Esophagus muscularis mucosa (tissue), 4 donors: ENCODE data around the gene FNIP1. TPM values are rescaled to one million over a fixed set of nuclear protein-coding genes. Genes with fewer than 3 reads are reported as not detected.

Experiments used
- DNase-seq: peaks from one replicate; pipeline ENCODE4 v3.0.0-alpha.2; 2017; ENCODE audit errors: extremely low spot score
- H3K27ac ChIP-seq, 4 donors: fragments of 200-600 bp; sonication (generic); replicated peaks in 1 of 4; 1 replicate in 3 of 4; 2 replicates in 1 of 4; pipeline ENCODE4 v1.5.1; 2016 to 2019; ENCODE audit warnings: mild to moderate bottlenecking in 1 of 4
- H3K27me3 ChIP-seq, 4 donors: fragments of 200-600 bp; sonication (generic); one replicate each; pipeline versions ENCODE4 v1.5.1 to v1.6.0; 2016 to 2019
- H3K36me3 ChIP-seq, 4 donors: fragments of 200-600 bp; sonication (generic); one replicate each; pipeline ENCODE4 v1.5.1; 2016 to 2019
- H3K4me1 ChIP-seq, 4 donors: fragments of 200-600 bp; sonication (generic); one replicate each; pipeline ENCODE4 v1.5.1; 2016 to 2019
- H3K4me3 ChIP-seq, 4 donors: fragments of 200-600 bp; sonication (generic); 1 replicate in 2 of 4; 2 replicates in 2 of 4; pipeline ENCODE4 v1.5.1; 2016 to 2019; ENCODE audit warnings: mild to moderate bottlenecking in 4 of 4, moderate library complexity in 1 of 4
- H3K9me3 ChIP-seq, 4 donors: fragments of 200-600 bp; sonication (generic); 1 replicate in 3 of 4; 2 replicates in 1 of 4; pipeline ENCODE4 v1.5.1; 2016 to 2019
- CTCF ChIP-seq, 3 experiments: fragments of 200-600 bp in 2 of 3; fragments of 450-650 bp in 1 of 3; sonication (generic) in 2 of 3; IDR thresholded peaks; one replicate each; pipeline ENCODE4 v1.5.1; 2017 to 2019; ENCODE audit warnings: antibody characterized with exemption in 3 of 3, mild to moderate bottlenecking in 2 of 3, moderate library complexity in 1 of 3
- EP300 ChIP-seq: sonication (generic); formaldehyde crosslinking; IDR thresholded peaks from one replicate; pipeline ENCODE4 v1.6.1; 2017; ENCODE audit warnings: antibody characterized with exemption
- POLR2A ChIP-seq: fragments of 450-650 bp; IDR thresholded peaks from one replicate; pipeline ENCODE4 v1.6.1; 2017; ENCODE audit warnings: antibody characterized with exemption, moderate library complexity, mild to moderate bottlenecking, low read depth
- POLR2AphosphoS5 ChIP-seq, 2 donors: sonication (generic); formaldehyde crosslinking; IDR thresholded peaks; one replicate each; pipeline ENCODE4 v1.6.1; 2017; ENCODE audit warnings: antibody characterized with exemption in 2 of 2
- WGBS: methylation state at CpG from one replicate; pipeline ENCODE4 v1.1.5; 2018; 5-methylcytosine and 5-hydroxymethylcytosine counted together
- intact Hi-C: fragments of 100-400 bp; cut with DNase I; formaldehyde crosslinking; loops from one replicate; pipeline ENCODE4 v1.15.1; 2023
- total RNA-seq, 4 donors: library from RNA; depleted of rRNA; stranded (reverse); fragments of >200 nt; gene quantifications; one replicate each; pipeline versions ENCODE4 v1.1.0 to v1.2.1, GENCODE V29; 2016

Gene FNIP1
- total RNA-seq, 4 donors from 2014 or later = 36.6 to 52.7 (median 50.1) TPM

GRCh38 chr5:131634996-131635683 lies 161.7 kb downstream of the FNIP1 start, which contains the start of gene RAPGEF6:
RAPGEF6 (minus strand) TSS chr5:131635229; CDS start chr5:131635030, 199 bp downstream.
- H3K36me3 ChIP-seq = no peaks in the 10 kb centered on the region
- 2% methylated on average over 28 of the region's 55 CpGs for WGBS
- peak within 1 kb of the TSS; percentile 92 to 98 (median 97) for H3K27ac ChIP-seq
- DNase-seq = peak; percentile 99
- no peaks in the 10 kb centered on the region for H3K27me3 ChIP-seq
- TF ChIP-seq POLR2A = peak; percentile 57
- no peak for TF ChIP-seq EP300
- TF ChIP-seq POLR2AphosphoS5 (IDR thresholded peaks at IDR 0.05) = peak; percentile 97
- H3K4me1 ChIP-seq = peaks cover 19 to 50% (median 47%) of the 10 kb centered on the region in 4 donors
- no peaks in the 10 kb centered on the region for H3K9me3 ChIP-seq
- H3K4me3 ChIP-seq = peak within 1 kb of the TSS; percentile 69 to 79 (median 74)
- intact Hi-C loops = loop anchor here (5.0 kb wide), 2 partner anchors 37 to 162 kb away; partner anchors contain the start of gene FNIP1

- peaks cover 19 to 55% (median 50%) of the 10 kb centered on the region in 4 donors for H3K4me1 ChIP-seq
- no peaks in the 10 kb centered on the region for H3K9me3 ChIP-seq
- TF ChIP-seq CTCF (IDR thresholded peaks at IDR 0.05) = no peak
- TF ChIP-seq EP300 = no peak
- no peak for TF ChIP-seq POLR2A
- TF ChIP-seq POLR2AphosphoS5 (IDR thresholded peaks at IDR 0.05) = no peak
- 2% methylated on average over 18 of the region's 21 CpGs for WGBS
- intact Hi-C loops = loop anchor here (5.0 kb wide), 1 partner anchor 163 kb away; the partner anchor contains the start of gene FNIP1
- H3K36me3 ChIP-seq = no peaks in the 10 kb centered on the region
- H3K27me3 ChIP-seq = no peaks in the 10 kb centered on the region
- peak overlapping the region; percentile 69 to 79 (median 74) for H3K4me3 ChIP-seq
- DNase-seq = peak; percentile 94
- H3K27ac ChIP-seq = peak overlapping the region; percentile 92 to 98 (median 97)
Observed at GRCh38 chr5:131634666-131634995, 162.2 kb downstream of the FNIP1 start.

GRCh38 chr5:131634238-131634637 lies 162.6 kb downstream of the FNIP1 start:
- Histone ChIP-seq H3K4me1 (peaks cover 19 to 59% (median 50%) of the 10 kb centered on the region in 4 donors), H3K27ac (peak overlapping the region; percentile 92 to 98 (median 97)), H3K36me3 (no peaks in the 10 kb centered on the region), H3K9me3 (no peaks in the 10 kb centered on the region), H3K4me3 (peak overlapping the region; percentile 69 to 79 (median 74)), H3K27me3 (no peaks in the 10 kb centered on the region)
- intact Hi-C loops = loop anchor here (5.0 kb wide), 1 partner anchor 163 kb away; the partner anchor contains the start of gene FNIP1
- TF ChIP-seq CTCF (IDR thresholded peaks at IDR 0.05) (no peak), POLR2A (no peak), POLR2AphosphoS5 (IDR thresholded peaks at IDR 0.05) (no peak), EP300 (no peak)
- 9% methylated on average over 4 of the region's 4 CpGs for WGBS
- DNase-seq = no peak

GRCh38 chr5:131633830-131634229 lies 163.0 kb downstream of the FNIP1 start:
- TF ChIP-seq CTCF (IDR thresholded peaks at IDR 0.05) (no peak), POLR2AphosphoS5 (IDR thresholded peaks at IDR 0.05) (no peak), POLR2A (no peak), EP300 (no peak)
- H3K4me3 ChIP-seq = peak overlapping the region; percentile 69 to 79 (median 74)
- no peaks in the 10 kb centered on the region for H3K27me3 ChIP-seq
- no peak for DNase-seq
- H3K27ac ChIP-seq = peak overlapping the region; percentile 92 to 98 (median 97)
- 49% methylated on average over 5 of the region's 5 CpGs for WGBS
- intact Hi-C loops = loop anchor here (5.0 kb wide), 1 partner anchor 163 kb away; the partner anchor contains the start of gene FNIP1
- no peaks in the 10 kb centered on the region for H3K36me3 ChIP-seq
- H3K4me1 ChIP-seq = peaks cover 19 to 59% (median 50%) of the 10 kb centered on the region in 4 donors
- no peaks in the 10 kb centered on the region for H3K9me3 ChIP-seq

GRCh38 chr5:131630963-131631350 lies 165.9 kb downstream of the FNIP1 start:
- peaks cover 15 to 67% (median 57%) of the 10 kb centered on the region in 4 donors for H3K4me1 ChIP-seq
- intact Hi-C loops = loop anchor here (5.0 kb wide), 1 partner anchor 166 kb away; the partner anchor contains the start of gene FNIP1
- H3K9me3 ChIP-seq = no peaks in the 10 kb centered on the region
- no peaks in the 10 kb centered on the region for H3K36me3 ChIP-seq
- no peak for TF ChIP-seq CTCF (IDR thresholded peaks at IDR 0.05)
- TF ChIP-seq EP300 = no peak
- TF ChIP-seq POLR2AphosphoS5 (IDR thresholded peaks at IDR 0.05) = no peak
- TF ChIP-seq POLR2A = no peak
- no peak overlapping the region for H3K27ac ChIP-seq
- no peaks in the 10 kb centered on the region for H3K27me3 ChIP-seq
- no peak overlapping the region for H3K4me3 ChIP-seq
- no peak for DNase-seq
- 81% methylated on average over 4 of the region's 4 CpGs for WGBS
